ENCODE data around the gene C3orf70. TPM values are rescaled to one million over a fixed set of nuclear protein-coding genes. Genes with fewer than 3 reads are reported as not detected.

C3orf70 gene
- total RNA-seq, 5 donors from 2014 or later (not counting 1 experiment from before 2014, with no cell fraction given), result not detected

DNA sequence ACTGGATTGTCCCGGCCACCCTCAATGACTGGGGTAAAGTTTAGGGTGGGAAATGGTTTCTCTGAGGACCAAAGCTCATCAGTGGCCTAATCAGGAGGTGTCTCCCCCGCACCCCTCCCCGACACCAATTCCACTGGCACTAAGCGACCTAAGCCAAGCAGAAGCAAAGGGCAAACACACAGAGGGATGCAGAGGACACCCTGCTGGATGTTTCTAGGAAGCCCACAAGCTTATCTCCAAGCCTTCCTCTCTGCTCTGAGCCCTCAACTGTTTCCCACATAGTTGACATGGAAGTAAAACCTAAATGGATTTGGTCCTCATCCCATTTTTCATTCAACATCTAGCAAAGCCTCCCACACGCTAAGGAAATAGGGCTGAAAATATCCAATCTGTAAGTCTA is 68.5 kb downstream of the C3orf70 start:
- H3K4me3 ChIP-seq (ENCODE audit: control insufficient read depth in 1 of 2, extremely low read depth in 1 of 2, low read length in 1 of 2), result no peak overlapping the region
- 80% methylated on average over 3 of the region's 5 CpGs for WGBS (ENCODE audit: insufficient coverage)
- H3K9me3 ChIP-seq, result no peaks in the 10 kb centered on the region
- no peaks in the 10 kb centered on the region for H3K36me3 Mint-ChIP-seq
- no peak overlapping the region for H3K27ac ChIP-seq (ENCODE audit: low read length)
- no peak for DNase-seq
- no peaks in the 10 kb centered on the region for H3K27me3 ChIP-seq (replicated peaks in 1 of 2; ENCODE audit: control insufficient read depth in 2 of 2, extremely low read depth in 1 of 2, insufficient read depth in 2 of 2, low read length in 1 of 2)
- no peaks in the 10 kb centered on the region for H3K4me1 Mint-ChIP-seq
- CTCF ChIA-PET, result no interaction called here
- H3K36me3 ChIP-seq (ENCODE audit: control insufficient read depth in 2 of 2, extremely low read depth in 1 of 2, insufficient read depth in 1 of 2, low read length in 1 of 2), result no peaks in the 10 kb centered on the region
- H3K4me1 ChIP-seq (ENCODE audit: control insufficient read depth in 1 of 2, extremely low read depth in 1 of 2, insufficient read depth in 2 of 2, low read length in 2 of 2), result no peaks in the 10 kb centered on the region
- ATAC-seq (replicated peaks in 1 of 4), result no peak
- peaks cover 0 to 14% of the 10 kb centered on the region in 2 donors for H3K27me3 Mint-ChIP-seq
- H3K4me3 Mint-ChIP-seq, result no peak overlapping the region
- no peaks in the 10 kb centered on the region for H3K9me3 Mint-ChIP-seq
- POLR2A ChIA-PET, result no interaction called here
- H3K27ac Mint-ChIP-seq, result no peak overlapping the region

- ChIA-PET POLR2A (no interaction called here), CTCF (no interaction called here)
- Histone ChIP-seq H3K4me1 (ENCODE audit: control insufficient read depth in 1 of 2, extremely low read depth in 1 of 2, insufficient read depth in 2 of 2, low read length in 2 of 2) (no peaks in the 10 kb centered on the region), H3K9me3 (no peaks in the 10 kb centered on the region), H3K27me3 (replicated peaks in 1 of 2; ENCODE audit: control insufficient read depth in 2 of 2, extremely low read depth in 1 of 2, insufficient read depth in 2 of 2, low read length in 1 of 2) (no peaks in the 10 kb centered on the region), H3K27ac (ENCODE audit: low read length) (no peak overlapping the region), H3K4me3 (ENCODE audit: control insufficient read depth in 1 of 2, extremely low read depth in 1 of 2, low read length in 1 of 2) (no peak overlapping the region), H3K36me3 (ENCODE audit: control insufficient read depth in 2 of 2, extremely low read depth in 1 of 2, insufficient read depth in 1 of 2, low read length in 1 of 2) (no peaks in the 10 kb centered on the region)
- Mint-ChIP-seq H3K27me3 (peaks cover 0 to 14% of the 10 kb centered on the region in 2 donors), H3K4me3 (no peak overlapping the region), H3K36me3 (no peaks in the 10 kb centered on the region), H3K27ac (no peak overlapping the region), H3K9me3 (no peaks in the 10 kb centered on the region), H3K4me1 (no peaks in the 10 kb centered on the region)
- no peak for ATAC-seq (replicated peaks in 1 of 4)
- no peak for DNase-seq
- 89% methylated on average over 10 of the region's 14 CpGs for whole genome bisulfite sequencing (ENCODE audit: insufficient coverage)
These were observed 70.0 kb downstream of the C3orf70 start for GRCh38 chr3:185082829-185083228.

DNA sequence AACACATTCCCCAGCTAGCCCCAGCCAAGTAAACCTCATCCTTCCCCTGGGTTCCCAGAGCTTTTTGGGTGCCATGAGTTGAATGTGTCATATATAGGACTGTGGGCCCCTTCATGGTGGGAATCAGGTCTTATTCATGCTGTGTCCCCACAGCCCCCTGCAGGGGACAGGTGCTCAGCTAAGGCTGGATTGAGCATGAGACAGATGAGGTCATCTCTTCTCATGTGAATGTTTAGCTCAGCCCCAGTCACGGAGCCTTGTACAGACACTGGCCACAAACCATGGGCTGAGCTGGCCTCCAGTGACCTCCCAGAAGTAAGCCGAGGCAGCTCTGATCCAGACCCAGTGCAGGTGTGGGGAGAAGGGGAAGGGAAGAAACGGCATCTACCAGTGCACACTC is 70.7 kb downstream of the C3orf70 start:
- Mint-ChIP-seq H3K36me3 (no peaks in the 10 kb centered on the region), H3K9me3 (no peaks in the 10 kb centered on the region), H3K4me3 (no peak overlapping the region), H3K4me1 (no peaks in the 10 kb centered on the region), H3K27ac (no peak overlapping the region), H3K27me3 (peaks cover 0 to 11% of the 10 kb centered on the region in 2 donors)
- WGBS (ENCODE audit: insufficient coverage), result 72% methylated on average over 3 of the region's 3 CpGs
- no peaks in the 10 kb centered on the region for H3K27me3 ChIP-seq (replicated peaks in 1 of 2; ENCODE audit: control insufficient read depth in 2 of 2, extremely low read depth in 1 of 2, insufficient read depth in 2 of 2, low read length in 1 of 2)
- no peak for DNase-seq
- no peaks in the 10 kb centered on the region for H3K36me3 ChIP-seq (ENCODE audit: control insufficient read depth in 2 of 2, extremely low read depth in 1 of 2, insufficient read depth in 1 of 2, low read length in 1 of 2)
- H3K4me1 ChIP-seq (ENCODE audit: control insufficient read depth in 1 of 2, extremely low read depth in 1 of 2, insufficient read depth in 2 of 2, low read length in 2 of 2), result no peaks in the 10 kb centered on the region
- H3K9me3 ChIP-seq, result no peaks in the 10 kb centered on the region
- ATAC-seq (replicated peaks in 1 of 4), result no peak
- no peak overlapping the region for H3K4me3 ChIP-seq (ENCODE audit: control insufficient read depth in 1 of 2, extremely low read depth in 1 of 2, low read length in 1 of 2)
- ChIA-PET POLR2A (no interaction called here), CTCF (interaction anchor here in 1 of 2 donors (0.5 kb wide), 1 partner anchor 540 kb away, joined by 3 read pairs; no protein-coding TSS in a partner anchor)
- no peak overlapping the region for H3K27ac ChIP-seq (ENCODE audit: low read length)

DNA sequence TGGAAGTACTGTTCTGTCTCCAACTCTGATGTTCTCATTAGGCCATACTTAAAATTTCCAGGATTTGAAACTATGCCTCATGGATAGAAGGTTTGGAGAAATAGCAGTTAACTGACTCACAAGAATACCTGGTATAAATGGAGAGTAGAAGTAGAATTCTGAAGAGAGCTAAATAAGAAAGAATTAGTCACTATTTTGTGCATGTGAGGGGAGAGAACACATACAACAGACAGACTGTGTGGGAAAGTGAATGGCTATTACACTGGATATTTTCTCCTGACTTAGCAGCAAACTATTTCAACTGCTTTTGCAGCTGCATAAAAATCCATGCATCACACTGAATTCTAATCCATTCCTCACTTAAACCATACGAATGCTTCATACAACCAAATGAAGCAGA is 71.3 kb downstream of the C3orf70 start:
- H3K27me3 Mint-ChIP-seq, result peaks cover 2 to 15% of the 10 kb centered on the region in 2 donors
- no peaks in the 10 kb centered on the region for H3K9me3 Mint-ChIP-seq

DNA sequence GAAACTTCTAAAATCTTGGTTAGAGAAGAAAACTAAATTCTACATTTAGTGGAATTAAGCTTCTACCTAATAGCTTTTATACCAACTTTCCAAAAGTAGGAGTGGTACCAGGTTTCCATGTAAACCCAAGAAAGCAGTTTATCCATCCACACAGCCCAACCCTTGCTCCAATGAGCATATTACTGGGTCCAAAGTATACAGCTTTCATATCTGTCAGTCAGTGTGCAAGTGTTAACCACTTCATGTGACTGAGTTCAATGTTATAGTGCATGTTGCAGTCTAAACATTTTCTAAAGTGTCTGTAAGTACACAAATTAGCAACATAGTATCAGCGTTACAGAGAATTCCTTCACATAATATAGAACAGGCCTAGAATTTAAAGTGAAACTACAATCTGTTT is 73.2 kb downstream of the C3orf70 start:
- Mint-ChIP-seq H3K4me3 (no peak overlapping the region), H3K36me3 (no peaks in the 10 kb centered on the region), H3K27me3 (peaks cover 5 to 8% of the 10 kb centered on the region in 2 donors), H3K27ac (no peak overlapping the region), H3K9me3 (no peaks in the 10 kb centered on the region), H3K4me1 (no peaks in the 10 kb centered on the region)
- no peaks in the 10 kb centered on the region for H3K4me1 ChIP-seq (ENCODE audit: control insufficient read depth in 1 of 2, extremely low read depth in 1 of 2, insufficient read depth in 2 of 2, low read length in 2 of 2)
- ATAC-seq (replicated peaks in 1 of 4), result no peak
- CTCF ChIA-PET, result no interaction called here
- H3K27me3 ChIP-seq (replicated peaks in 1 of 2; ENCODE audit: control insufficient read depth in 2 of 2, extremely low read depth in 1 of 2, insufficient read depth in 2 of 2, low read length in 1 of 2), result peaks cover 0 to 5% of the 10 kb centered on the region in 2 experiments
- H3K27ac ChIP-seq (ENCODE audit: low read length), result no peak overlapping the region
- no peak overlapping the region for H3K4me3 ChIP-seq (ENCODE audit: control insufficient read depth in 1 of 2, extremely low read depth in 1 of 2, low read length in 1 of 2)
- POLR2A ChIA-PET, result no interaction called here
- H3K36me3 ChIP-seq (ENCODE audit: control insufficient read depth in 2 of 2, extremely low read depth in 1 of 2, insufficient read depth in 1 of 2, low read length in 1 of 2), result no peaks in the 10 kb centered on the region
- DNase-seq, result no peak
- no CpG with 5 or more reads among the region's 1 CpG for whole genome bisulfite sequencing (ENCODE audit: insufficient coverage)
- H3K9me3 ChIP-seq, result no peaks in the 10 kb centered on the region

More for the DNA sequence above, 71.3 kb downstream of the C3orf70 start:
- ATAC-seq (replicated peaks in 1 of 4) (no peak), DNase-seq (no peak)
- Mint-ChIP-seq H3K27ac (no peak overlapping the region), H3K4me3 (no peak overlapping the region), H3K36me3 (no peaks in the 10 kb centered on the region), H3K4me1 (no peaks in the 10 kb centered on the region)
- Histone ChIP-seq H3K4me3 (ENCODE audit: control insufficient read depth in 1 of 2, extremely low read depth in 1 of 2, low read length in 1 of 2) (no peak overlapping the region), H3K27ac (ENCODE audit: low read length) (no peak overlapping the region), H3K27me3 (replicated peaks in 1 of 2; ENCODE audit: control insufficient read depth in 2 of 2, extremely low read depth in 1 of 2, insufficient read depth in 2 of 2, low read length in 1 of 2) (no peaks in the 10 kb centered on the region), H3K4me1 (ENCODE audit: control insufficient read depth in 1 of 2, extremely low read depth in 1 of 2, insufficient read depth in 2 of 2, low read length in 2 of 2) (no peaks in the 10 kb centered on the region), H3K36me3 (ENCODE audit: control insufficient read depth in 2 of 2, extremely low read depth in 1 of 2, insufficient read depth in 1 of 2, low read length in 1 of 2) (no peaks in the 10 kb centered on the region), H3K9me3 (no peaks in the 10 kb centered on the region)
- ChIA-PET POLR2A (no interaction called here), CTCF (no interaction called here)
- 60% methylated on average over 1 of the region's 1 CpG for WGBS (ENCODE audit: insufficient coverage)

- Histone ChIP-seq H3K36me3 (ENCODE audit: control insufficient read depth in 2 of 2, extremely low read depth in 1 of 2, insufficient read depth in 1 of 2, low read length in 1 of 2) (no peaks in the 10 kb centered on the region), H3K27ac (ENCODE audit: low read length) (no peak overlapping the region), H3K27me3 (replicated peaks in 1 of 2; ENCODE audit: control insufficient read depth in 2 of 2, extremely low read depth in 1 of 2, insufficient read depth in 2 of 2, low read length in 1 of 2) (peaks cover 0 to 9% of the 10 kb centered on the region in 2 experiments), H3K9me3 (no peaks in the 10 kb centered on the region), H3K4me3 (ENCODE audit: control insufficient read depth in 1 of 2, extremely low read depth in 1 of 2, low read length in 1 of 2) (no peak overlapping the region), H3K4me1 (ENCODE audit: control insufficient read depth in 1 of 2, extremely low read depth in 1 of 2, insufficient read depth in 2 of 2, low read length in 2 of 2) (no peaks in the 10 kb centered on the region)
- Mint-ChIP-seq H3K36me3 (no peaks in the 10 kb centered on the region), H3K9me3 (no peaks in the 10 kb centered on the region), H3K4me3 (no peak overlapping the region), H3K4me1 (no peaks in the 10 kb centered on the region), H3K27me3 (peaks cover 9 to 12% of the 10 kb centered on the region in 2 donors), H3K27ac (no peak overlapping the region)
- WGBS (ENCODE audit: insufficient coverage), result 86% methylated on average over 5 of the region's 8 CpGs
- CTCF ChIA-PET, result no interaction called here
- DNase-seq (no peak), ATAC-seq (replicated peaks in 1 of 4) (no peak)
- POLR2A ChIA-PET, result no interaction called here
These were observed 76.6 kb downstream of the C3orf70 start for GRCh38 chr3:185076219-185076618.

- no peak for ATAC-seq (replicated peaks in 1 of 4)
- no peaks in the 10 kb centered on the region for H3K36me3 Mint-ChIP-seq
- peaks cover 0 to 11% of the 10 kb centered on the region in 2 experiments for H3K27me3 ChIP-seq (replicated peaks in 1 of 2; ENCODE audit: control insufficient read depth in 2 of 2, extremely low read depth in 1 of 2, insufficient read depth in 2 of 2, low read length in 1 of 2)
- H3K9me3 Mint-ChIP-seq, result no peaks in the 10 kb centered on the region
- DNase-seq, result no peak
- H3K4me1 ChIP-seq (ENCODE audit: control insufficient read depth in 1 of 2, extremely low read depth in 1 of 2, insufficient read depth in 2 of 2, low read length in 2 of 2), result no peaks in the 10 kb centered on the region
- no peak overlapping the region for H3K27ac Mint-ChIP-seq
- no peaks in the 10 kb centered on the region for H3K4me1 Mint-ChIP-seq
- POLR2A ChIA-PET, result no interaction called here
- no peak overlapping the region for H3K4me3 ChIP-seq (ENCODE audit: control insufficient read depth in 1 of 2, extremely low read depth in 1 of 2, low read length in 1 of 2)
- H3K36me3 ChIP-seq (ENCODE audit: control insufficient read depth in 2 of 2, extremely low read depth in 1 of 2, insufficient read depth in 1 of 2, low read length in 1 of 2), result no peaks in the 10 kb centered on the region
- H3K9me3 ChIP-seq, result no peaks in the 10 kb centered on the region
- CTCF ChIA-PET, result no interaction called here
- H3K27ac ChIP-seq (ENCODE audit: low read length), result no peak overlapping the region
- H3K4me3 Mint-ChIP-seq, result no peak overlapping the region
- WGBS (ENCODE audit: insufficient coverage), result 91% methylated on average over 13 of the region's 13 CpGs
- H3K27me3 Mint-ChIP-seq, result peaks cover 9 to 12% of the 10 kb centered on the region in 2 donors
These were observed 77.3 kb downstream of the C3orf70 start for GRCh38 chr3:185075547-185075946.
